AML-193 (cell line): ENCODE data around the gene PAK1.
"Not testable (repeated sequence)": the region's sequence is repeated elsewhere in the genome, so short reads cannot be mapped to it uniquely, and the experiment has no call there.

Source experiments
- DNase-seq, 2 experiments: peaks; one replicate each; lab custom pipeline; 2025; lab: John Stamatoyannopoulos, UW

PAK1 gene

DNA sequence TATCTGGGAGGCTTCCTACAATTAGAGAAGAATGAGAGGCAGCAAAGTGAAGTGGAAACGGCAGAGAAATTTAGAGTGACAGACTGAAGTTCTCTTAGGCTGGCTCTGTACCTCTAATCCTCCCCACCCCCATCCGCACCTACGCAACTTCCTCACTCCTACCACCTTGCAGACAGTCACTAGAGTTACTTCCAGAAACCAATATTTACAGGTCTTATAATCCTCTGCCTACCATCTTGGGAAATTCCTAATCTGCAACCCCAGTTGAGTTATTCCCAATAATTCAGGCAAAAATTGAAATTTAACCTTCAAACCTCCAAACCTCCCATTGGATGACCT, 71.7 kb downstream of the PAK1 start:
- no peak for DNase-seq

DNA sequence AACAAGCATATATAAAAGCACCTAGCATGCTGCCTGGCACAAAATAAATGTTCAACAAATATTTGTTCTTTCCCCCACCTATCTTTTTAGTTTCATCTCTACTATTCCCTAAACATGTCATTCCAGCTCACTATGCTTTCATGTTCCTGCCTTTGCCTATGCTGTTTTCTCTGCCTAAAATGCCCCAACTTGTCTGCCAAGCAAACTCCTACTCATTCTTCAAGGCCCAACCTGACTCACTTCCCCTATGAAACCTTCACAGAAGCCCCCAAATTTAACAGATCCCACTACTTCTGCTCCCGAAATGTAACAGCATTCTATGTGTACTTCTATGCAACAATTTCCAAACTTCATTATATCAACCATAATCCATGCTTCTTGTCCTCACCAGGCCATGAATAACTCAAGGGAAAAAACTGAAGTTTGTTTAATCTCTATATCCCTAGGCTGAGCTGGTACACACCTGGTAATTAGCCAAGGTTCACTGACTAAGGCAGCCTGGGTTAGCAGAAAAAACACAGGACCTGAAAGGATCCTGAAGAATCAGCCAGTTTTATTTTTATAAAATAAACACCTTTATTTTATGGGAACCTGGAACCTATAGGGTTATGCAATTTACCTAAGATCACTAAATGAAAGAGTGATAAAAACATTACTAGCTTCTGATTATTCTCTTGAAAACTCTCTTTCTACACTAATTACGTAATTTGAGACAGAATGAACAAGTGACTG, 72.2 kb downstream of the PAK1 start:
- no peak for DNase-seq

DNA sequence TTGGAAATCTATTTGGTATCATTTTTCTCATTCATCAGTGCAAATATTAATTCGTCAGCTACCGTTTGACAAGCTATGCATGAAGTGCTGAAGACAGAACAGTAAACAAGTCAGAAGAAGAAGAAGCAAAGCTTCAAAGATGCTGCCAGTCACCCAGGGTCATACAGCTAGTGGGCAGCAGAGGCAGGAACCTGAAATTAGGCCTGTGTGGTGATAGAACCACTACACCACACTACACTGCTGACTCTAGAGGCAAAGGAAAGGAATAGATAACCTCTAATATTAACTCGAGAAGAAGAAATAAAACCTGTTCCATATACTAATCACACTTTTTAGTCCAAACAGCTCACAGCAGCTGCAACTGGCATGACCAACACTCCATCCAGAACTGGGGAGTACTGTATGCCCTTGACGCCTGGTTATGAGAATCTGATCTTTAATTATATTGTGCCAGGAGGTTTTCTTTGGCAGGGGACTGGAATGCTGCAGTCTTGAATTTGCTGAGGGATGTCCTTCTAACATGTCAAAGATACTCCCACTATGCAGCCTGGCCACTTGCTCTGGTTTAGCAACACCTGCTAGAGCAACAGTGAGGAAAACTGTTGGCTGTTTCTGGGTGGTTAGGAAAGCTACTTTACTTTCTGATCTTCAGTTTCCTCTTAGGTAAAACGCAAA, 73.0 kb downstream of the PAK1 start:
- DNase-seq: no peak

DNA sequence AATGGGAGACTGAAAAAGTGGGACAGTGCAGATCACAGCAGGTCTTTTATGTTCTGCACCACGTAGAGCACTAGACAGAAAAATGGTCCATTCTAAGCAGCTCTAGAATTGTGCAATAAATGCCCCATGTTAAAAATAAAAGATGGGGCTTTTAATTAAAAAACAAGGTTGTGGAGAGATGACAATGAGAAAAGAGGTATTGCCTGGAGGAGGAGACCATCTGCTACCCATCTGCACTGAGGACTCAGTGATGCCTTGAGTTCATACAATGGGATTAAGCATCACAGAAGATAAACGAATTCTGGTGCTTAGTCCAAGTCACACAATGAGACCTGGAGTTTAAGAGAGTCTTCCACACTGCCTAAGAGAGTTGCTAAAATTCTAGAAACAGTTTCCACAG, 73.6 kb downstream of the PAK1 start:
- DNase-seq: no peak

DNA sequence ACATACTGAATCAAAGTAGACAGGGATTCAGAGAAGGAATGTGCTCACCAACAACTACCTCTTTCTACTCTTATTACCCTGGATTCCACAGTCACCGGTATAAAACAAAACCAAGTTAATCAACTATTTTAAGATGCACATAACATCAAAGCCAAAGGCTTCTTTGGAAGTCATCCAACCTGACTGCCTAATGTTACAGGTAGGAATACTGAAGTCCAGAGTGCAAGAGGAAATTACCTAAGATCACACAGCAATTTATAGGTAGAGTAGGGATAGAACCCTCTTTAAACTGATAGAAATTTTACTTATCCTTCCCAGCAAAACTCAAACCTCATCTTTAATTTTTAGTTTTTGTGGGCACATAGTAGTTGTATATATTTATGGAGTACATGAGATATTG, 76.3 kb downstream of the PAK1 start:
- no peak for DNase-seq

DNA sequence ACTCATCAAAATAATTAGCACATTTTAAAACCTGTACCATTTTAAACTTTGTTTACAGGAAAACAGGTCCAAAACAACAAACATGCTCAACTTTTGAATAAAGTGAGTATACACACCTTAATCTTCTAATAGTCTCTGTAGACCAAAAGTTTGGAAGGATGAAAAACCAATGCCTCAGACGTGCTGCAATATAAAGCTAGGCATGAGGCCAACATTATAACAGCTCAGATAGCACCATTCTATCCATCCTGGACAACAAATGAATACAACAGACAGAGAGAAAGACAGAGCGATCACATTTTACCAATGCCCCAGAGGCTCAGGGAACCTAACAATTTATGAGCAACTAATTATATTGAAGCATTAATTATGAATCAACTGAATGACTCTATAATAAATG, 77.0 kb downstream of the PAK1 start:
- DNase-seq: no peak

DNA sequence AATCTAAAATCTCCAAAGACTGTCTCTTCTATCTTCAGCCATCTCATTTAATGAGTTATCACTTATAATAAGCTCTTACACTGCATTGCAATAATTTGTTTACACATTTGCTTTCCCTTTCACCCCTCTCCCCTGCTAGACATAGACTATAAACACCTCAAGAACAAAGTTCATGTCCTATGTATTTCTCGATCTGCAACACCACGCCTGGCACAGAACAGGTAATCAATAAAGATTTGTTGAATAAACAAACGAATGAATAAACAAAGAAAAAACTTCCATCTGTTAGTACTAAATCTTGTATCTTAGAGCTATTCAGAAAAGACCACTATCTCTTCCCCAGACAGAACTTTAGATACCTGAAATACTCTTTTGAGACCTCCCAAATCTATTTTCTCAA, 77.6 kb downstream of the PAK1 start:
- no peak for DNase-seq

DNA sequence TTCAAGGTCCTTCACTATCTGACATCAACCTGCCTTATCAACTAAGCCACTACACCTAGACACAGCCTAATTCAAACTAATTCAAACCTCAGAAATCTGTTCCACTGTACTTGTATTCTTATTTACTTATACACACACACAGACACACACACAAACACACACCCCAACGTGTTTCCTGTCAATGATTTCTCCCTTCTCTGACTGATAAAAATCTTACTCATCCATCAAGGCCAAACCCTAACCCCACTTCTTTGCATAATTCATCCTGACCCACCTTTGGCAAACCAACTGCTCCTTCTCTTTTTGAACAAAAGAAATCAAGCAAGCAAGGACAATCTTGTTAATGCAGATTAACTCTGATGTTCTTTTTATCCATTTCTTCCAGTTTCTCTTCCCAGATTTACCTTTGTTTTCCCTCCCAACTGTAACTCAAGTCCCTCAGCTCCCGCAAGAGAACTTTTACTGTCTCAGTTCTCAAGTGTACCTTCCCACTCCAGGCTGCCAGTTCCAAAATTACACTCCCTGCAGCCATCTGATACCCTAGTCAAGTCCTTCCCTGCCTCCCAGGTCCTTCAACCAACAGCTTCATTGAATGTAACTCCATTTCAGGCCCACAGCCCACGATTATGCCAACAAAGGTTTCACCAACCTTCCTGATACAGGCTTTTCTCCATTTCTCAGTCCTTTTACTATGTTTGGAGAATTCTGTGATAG, 78.3 kb downstream of the PAK1 start:
- no peak for DNase-seq

DNA sequence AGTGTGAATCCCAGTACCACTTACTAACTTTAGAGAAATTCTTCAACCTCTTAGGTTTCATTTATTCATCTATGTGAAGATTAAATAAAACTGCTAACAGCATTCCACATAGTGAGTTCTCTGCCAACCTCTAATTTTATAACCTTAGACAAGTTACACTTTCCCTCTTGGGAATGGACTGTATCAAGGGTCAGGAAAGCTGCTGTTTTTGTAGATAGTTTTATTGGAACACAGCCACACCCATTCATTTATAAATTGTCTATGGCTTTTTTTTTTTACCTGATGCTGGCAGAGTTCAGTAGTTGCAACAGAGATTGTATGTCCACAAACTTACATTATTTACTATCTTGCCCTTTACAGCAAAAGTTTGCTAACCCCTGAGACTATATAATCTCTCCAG, 81.1 kb downstream of the PAK1 start:
- no peak for DNase-seq

DNA sequence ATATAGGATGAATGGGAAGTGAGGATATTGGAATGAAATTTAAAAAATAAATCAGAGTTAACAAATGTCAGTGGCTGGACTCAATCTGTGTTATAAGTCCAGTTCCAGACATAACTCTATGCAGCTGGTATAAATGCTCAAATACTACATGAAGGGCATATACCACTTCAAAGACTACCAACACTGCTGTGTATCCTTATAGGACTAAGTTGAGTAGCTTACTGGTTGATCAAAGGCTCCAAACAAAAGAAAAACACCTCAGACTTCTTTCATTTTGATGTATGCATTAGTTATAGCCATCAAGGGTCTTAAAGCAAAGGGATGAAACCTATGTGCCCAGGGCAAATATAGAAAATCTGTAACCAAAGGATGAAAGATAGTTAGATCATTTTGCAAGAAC, 86.2 kb downstream of the PAK1 start:
- no peak for DNase-seq

DNA sequence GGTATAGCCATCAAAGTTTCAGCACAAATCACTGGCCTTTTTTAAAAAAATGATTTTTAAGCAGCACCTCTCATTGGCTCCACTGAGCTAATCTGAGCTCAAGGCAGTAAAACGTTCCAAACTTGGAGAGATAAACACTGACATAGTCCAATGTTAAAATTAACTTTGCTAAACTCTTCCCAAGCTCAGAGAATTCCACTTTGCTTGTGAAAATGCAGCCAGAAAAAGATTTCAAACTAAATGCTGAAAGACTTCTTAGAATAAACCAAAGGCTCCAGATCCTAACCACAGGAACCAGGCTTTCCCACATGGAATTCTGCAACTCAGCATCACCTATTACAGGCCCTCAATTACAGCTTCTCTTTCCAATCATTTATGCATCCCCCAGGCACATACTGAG, 87.7 kb downstream of the PAK1 start:
- no peak for DNase-seq

DNA sequence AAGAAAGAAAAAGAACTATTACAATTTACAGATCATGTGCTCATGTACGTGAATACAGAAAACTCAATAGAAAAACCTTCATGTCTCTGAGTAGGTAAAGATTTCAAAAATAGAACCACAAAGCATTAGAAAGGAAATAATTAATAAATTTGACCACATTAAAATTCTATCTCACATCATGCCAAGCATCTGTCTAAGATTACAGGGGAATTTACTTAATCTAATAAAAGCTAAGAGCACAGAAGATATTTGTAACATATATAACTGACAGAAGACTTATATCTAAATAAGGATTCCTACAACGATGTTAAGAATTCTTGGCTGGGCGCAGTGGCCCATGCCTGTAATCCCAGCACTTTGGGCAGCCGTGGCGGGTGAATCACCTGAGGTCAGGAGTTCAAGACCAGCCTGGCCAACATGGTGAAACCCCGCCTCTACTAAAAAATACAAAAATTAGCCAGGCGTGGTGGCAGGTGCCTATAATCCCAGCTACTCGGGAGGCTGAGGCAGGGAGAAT, 88.6 kb downstream of the PAK1 start:
- DNase-seq: not testable (repeated sequence)

DNA sequence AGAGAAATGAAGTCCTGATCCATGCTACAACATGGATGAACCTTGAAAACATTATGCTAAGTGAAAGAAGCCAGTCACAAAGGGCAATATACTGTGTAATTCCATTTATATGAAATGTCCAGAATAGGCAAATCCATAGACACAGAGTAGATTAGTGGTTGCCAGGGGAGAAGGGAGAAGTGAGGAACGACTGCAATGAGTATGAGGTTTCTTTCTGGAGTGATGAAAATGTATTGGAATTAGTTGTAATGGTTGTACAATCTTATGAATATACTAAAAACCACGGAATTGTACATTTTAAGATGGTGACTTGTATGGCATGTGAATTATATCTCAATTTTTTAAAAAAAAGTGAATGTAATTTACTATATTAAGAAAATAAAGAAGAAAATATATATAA, 89.3 kb downstream of the PAK1 start:
- DNase-seq: no peak

DNA sequence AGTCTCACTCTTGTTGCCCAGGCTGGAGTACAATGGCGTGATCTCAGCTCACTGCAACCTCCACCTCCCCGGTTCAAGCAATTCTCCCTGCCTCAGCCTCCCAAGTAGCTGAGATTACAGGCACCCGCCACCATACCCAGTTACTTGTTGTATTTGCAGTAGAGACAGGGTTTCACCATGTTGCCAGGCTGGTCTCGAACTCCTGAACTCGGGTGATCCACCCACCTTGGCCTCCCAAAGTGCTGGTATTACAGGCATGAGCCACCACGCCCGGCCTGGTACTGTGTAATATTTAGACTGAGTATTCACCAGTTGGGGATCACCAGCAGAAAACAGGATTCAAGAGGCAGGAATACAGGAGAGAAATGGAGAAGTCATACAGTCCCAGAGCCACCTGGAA, 90.5 kb downstream of the PAK1 start:
- not testable (repeated sequence) for DNase-seq

DNA sequence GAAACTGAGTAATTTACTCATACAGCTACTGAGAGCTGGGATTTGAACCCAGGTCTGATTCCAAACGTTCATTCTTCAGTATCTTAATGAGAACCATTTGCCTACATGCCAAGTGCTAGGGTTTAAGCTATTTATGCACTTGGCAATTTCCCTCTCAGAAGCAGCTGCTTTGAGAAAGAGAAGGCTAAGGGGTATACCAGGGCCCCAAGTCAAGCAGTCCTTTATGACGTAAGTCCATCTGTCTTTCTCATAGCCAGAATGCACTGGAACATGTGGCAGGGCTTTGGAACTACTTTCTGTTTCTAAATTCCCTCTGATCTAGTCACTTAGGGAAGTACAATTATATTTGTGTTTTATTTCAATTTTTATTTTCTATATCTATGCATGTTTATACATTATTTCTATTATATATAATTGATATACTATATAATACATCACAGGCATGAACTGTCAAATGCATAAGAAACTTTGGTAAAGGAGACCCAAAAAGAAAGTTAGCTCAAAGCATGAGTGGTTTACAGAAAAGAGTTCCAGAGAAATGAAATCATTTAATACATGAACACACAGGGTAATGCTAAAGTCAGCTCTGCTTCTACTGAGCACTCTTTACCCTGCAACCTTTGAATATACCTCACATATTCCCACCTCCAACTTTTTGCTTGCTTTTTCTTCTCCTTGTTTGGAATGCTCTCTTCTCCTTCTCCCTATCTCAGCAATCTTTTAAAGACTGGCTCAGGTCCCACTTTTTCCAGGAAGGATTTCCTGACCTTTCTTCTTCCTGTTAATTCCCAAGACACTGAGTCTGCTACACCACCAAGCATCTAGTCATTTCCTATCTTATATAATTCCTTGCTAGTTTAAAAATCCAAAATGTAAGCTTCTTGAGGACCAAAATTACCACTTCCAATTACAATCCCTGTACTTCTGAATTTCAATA, 91.9 kb downstream of the PAK1 start:
- DNase-seq: no peak

DNA sequence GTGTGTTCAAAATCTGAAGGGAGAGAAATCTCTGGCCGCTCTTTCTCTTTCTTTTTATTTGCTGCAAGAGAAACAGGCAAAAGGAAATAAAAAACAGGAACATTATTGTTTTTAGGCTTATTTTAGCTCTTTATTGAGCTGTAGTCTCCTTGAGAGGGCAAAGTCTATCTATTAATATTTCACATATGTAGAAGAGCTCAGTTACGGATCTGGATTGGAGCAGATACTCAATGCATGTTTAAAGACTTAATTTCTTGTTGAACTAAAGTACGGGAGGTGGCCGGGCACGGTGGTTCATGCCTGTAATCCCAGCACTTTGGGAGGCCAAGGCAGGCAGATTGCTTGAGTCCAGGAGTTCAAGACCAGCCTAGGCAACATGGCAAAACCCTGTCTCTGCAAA, 94.0 kb downstream of the PAK1 start:
- no peak for DNase-seq

DNA sequence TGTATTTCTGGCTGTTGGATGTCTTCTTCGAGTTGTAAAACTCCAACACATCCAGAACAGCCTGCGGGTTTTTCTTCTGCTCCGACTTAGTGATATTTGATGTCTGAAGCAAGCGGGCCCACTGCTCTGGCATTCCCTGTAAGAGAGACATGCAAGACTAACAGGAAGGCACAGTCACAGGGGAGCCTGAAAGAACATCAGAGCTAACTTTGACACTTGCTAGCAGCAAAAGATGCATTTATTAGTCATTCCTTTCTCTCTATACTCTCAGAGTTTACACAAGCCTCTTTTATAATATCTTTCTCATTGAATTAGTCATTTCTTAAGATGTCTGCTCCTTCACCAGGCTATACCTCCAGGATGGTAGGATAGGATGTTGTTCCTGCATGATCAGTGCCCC, 94.6 kb downstream of the PAK1 start:
- no peak for DNase-seq

DNA sequence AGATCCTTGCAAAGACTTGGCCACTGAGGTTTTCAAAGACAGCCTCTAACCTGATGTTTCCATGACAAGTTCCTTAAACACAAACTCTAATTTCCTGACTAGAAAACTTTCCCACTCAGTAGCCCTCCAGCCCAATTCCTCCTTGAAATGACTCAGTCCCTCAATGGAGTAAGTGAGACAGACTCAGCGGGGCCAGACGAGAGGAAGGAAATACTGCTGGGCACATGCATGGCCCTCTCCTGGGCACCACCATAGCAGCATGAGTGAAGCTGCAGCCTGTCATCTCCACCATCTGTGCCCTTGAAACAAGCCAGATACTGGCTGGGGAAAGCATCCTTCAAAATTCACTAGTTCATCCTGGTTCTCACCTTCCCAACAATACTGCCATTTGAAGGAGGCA, 96.2 kb downstream of the PAK1 start:
- no peak for DNase-seq

DNA sequence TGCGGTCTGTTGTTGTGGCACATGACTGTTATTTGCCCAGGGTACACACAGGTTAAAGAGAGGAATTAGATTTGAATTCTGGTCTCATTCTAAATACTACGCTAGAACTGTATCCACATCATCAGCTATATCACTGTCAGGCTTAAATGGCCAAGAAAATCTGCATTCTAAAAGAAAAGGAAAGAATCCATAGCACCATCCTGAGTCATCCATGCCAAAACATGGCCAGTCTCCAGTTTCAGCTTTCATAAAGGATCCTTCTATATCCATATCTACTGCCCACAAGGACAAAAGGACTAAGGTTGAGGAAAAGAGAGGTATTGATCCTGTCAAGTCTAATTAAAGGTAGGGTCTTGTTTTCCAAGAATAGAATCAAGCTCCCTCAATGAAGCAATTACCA, 98.8 kb downstream of the PAK1 start:
- no peak for DNase-seq

DNA sequence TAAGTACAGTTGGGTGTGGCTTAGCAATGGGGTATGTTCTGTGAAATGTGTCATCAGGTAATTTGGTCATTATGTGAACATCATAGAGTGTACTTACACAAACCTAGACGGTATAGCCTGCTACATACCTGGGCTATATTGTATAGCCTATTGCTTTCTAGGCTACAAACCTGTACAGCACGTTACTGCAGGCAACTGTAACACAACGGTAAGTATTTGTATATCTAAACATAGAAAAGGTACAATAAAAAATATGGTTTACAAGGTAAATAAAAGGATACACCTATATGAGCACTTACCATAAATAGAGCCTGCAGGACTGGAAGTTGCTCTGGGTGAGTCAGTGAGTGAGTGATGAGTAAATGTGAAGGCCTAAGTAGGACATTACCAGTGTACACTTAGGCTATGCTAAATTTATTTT, 99.3 kb downstream of the PAK1 start:
- DNase-seq: no peak

DNA sequence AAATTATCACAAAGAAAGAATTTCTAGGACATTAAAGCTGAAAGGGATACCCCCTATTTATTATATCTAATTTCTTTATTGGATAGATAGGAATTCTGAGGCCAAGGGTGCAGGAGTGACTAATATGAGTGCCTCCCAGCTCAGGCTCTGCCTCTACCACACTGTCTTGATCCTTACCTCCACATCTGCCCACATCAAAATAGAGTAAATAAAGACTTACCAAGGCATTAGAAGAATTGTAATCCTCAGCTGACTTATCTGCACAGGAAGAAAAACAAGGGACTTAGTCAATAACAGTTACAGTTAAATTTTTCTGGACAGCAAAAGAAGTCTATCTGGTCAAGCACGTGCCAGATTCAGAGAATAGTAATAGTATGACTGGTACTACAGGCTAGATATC, 99.8 kb downstream of the PAK1 start:
- no peak for DNase-seq

DNA sequence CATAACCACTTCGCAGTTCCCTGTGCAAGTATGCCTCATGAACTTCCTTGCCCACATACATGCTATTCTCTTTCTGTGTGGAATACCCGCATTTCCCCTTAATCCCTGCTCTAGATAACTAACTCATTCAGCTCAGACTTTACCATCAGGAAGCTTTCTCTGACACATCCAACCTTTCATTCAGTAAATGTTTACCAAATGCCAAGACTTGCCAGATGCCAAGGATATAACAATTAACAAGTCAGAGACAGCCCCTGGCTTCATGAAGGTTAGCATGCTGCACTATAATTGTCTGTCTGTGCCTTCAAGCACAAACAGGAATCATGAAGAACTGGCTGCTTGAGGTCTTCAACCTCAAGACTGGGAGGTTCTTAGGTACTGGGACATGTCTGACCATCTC, 101.2 kb downstream of the PAK1 start:
- no peak for DNase-seq
